Measurements from ENCODE around the gene KCNQ2. TPM values are rescaled to one million over a fixed set of nuclear protein-coding genes. Genes with fewer than 3 reads are reported as not detected.

KCNQ2 gene
- total RNA-seq, 2 donors from 2014 or later: 1.8 to 3.0 TPM

DNA sequence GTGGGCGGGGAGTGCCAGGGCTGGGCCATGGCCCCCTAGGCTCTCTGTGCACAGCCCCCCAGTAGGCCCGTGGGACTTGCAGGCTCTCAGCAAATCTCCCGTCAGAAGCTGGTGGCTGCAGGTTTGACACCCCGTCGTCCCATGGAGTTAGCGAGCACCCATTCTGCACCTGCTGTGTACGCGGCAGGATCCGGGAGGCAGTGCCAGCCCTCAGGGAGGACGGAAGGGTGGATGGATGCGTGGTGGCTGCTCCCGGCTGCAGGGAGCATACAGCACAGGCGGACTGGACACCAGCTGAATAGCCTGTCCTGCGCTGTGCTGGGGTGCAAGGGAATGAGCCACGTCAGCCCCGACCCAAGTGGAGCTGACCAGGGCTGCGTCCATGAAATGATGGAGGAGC is 78.9 kb downstream of the KCNQ2 start:
- TF ChIP-seq, protein P1, sequence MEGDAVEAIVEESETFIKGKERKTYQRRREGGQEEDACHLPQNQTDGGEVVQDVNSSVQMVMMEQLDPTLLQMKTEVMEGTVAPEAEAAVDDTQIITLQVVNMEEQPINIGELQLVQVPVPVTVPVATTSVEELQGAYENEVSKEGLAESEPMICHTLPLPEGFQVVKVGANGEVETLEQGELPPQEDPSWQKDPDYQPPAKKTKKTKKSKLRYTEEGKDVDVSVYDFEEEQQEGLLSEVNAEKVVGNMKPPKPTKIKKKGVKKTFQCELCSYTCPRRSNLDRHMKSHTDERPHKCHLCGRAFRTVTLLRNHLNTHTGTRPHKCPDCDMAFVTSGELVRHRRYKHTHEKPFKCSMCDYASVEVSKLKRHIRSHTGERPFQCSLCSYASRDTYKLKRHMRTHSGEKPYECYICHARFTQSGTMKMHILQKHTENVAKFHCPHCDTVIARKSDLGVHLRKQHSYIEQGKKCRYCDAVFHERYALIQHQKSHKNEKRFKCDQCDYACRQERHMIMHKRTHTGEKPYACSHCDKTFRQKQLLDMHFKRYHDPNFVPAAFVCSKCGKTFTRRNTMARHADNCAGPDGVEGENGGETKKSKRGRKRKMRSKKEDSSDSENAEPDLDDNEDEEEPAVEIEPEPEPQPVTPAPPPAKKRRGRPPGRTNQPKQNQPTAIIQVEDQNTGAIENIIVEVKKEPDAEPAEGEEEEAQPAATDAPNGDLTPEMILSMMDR (IDR thresholded peaks at IDR 0.05): no peak
- no peak for TF ChIP-seq POLR2A (IDR thresholded peaks at IDR 0.05)
- Histone ChIP-seq H3K4me3 (no peak overlapping the region), H3K27me3 (no peaks in the 10 kb centered on the region), H3K36me3 (replicated peaks in 1 of 2; ENCODE audit: insufficient read depth in 1 of 2, low read depth in 2 of 2) (no peaks in the 10 kb centered on the region), H3K9me3 (no peaks in the 10 kb centered on the region), H3K4me1 (no peaks in the 10 kb centered on the region), H3K27ac (no peak overlapping the region)
- 58 to 71% methylated on average over 8 to 11 of the region's 17 CpGs for WGBS, 2 donors
- ATAC-seq (no peak), DNase-seq (no peak)
- intact Hi-C loops (cut with DNase I): no loop called here

DNA sequence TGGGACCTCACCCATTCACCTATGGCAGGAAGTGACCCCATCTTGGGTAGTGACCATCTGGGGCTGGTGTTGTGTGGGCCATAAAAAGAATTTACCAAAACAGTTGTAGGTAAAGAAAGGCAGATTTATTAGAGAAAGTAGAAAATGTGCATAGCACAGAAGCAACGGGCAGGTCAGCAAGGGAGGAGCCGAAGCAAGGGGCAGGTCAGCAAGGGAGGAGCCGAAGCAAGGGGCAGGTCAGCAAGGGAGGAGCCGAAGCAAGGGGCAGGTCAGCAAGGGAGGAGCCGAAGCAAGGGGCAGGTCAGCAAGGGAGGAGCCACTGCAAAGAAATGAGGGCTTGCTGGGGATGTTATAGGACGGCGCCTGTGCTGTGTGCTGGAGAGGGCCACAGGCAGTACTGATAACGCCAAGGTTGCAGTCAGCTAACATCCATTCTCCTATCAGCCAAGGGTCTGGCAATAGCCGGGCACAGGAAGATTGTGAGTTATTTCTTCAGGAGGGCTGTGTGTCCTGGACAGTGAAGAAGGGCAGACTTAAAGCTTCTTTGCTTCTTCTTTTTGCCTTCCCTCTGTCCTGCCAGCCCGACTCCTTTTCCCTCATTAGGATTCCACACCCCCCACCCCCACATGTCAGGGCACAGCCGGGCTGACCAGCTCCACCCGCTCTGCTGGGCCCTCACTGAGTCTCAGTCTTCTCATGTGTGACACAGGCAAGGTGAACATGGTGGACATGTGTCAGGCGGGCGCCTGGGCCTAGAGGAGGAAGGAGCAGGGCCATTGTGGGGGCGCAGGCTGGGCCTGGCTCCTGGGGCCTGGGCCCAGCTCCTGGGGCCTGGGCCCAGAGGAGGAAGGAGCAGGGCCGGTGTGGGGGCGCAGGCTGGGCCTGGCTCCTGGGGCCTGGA is 79.7 kb downstream of the KCNQ2 start:
- DNase-seq (no peak), ATAC-seq (no peak)
- WGBS, 2 donors: 84 to 86% methylated on average over 14 to 17 of the region's 17 CpGs
- Histone ChIP-seq H3K4me3 (no peak overlapping the region), H3K36me3 (replicated peaks in 1 of 2; ENCODE audit: insufficient read depth in 1 of 2, low read depth in 2 of 2) (no peaks in the 10 kb centered on the region), H3K4me1 (no peaks in the 10 kb centered on the region), H3K9me3 (no peaks in the 10 kb centered on the region), H3K27me3 (no peaks in the 10 kb centered on the region), H3K27ac (no peak overlapping the region)
- intact Hi-C loops (cut with DNase I): no loop called here
- no peak for TF ChIP-seq POLR2A (IDR thresholded peaks at IDR 0.05)
- TF ChIP-seq, protein P1 (IDR thresholded peaks at IDR 0.05): no peak

DNA sequence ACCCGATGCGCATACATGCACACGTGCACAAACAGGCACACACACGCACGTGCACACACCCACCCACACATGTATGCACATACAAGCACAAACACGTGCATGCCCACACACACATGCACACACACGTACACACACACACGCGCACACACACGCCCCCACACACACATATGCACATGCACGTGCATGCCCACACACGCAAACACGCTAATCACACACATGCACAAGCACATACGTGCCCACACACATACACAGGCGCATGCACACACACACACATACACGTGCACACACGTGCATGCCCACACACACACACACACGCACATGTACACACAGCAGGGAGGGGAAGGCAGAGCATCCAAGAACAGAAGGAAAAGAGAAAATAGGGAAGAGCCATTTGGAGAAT is 84.5 kb downstream of the KCNQ2 start:
- H3K4me3 ChIP-seq: no peak overlapping the region
- WGBS, 2 donors: 62 to 75% methylated on average over 18 of the region's 18 CpGs
- H3K9me3 ChIP-seq: peaks cover 0 to 11% (median 0%) of the 10 kb centered on the region in 3 donors
- DNase-seq: no peak
- no peak for TF ChIP-seq POLR2A (IDR thresholded peaks at IDR 0.05)
- TF ChIP-seq, protein P1 (IDR thresholded peaks at IDR 0.05): no peak
- intact Hi-C loops (cut with DNase I): no loop called here
- H3K27ac ChIP-seq: no peak overlapping the region
- no peaks in the 10 kb centered on the region for H3K27me3 ChIP-seq
- no peaks in the 10 kb centered on the region for H3K36me3 ChIP-seq (replicated peaks in 1 of 2; ENCODE audit: insufficient read depth in 1 of 2, low read depth in 2 of 2)
- H3K4me1 ChIP-seq: no peaks in the 10 kb centered on the region
- no peak for ATAC-seq

DNA sequence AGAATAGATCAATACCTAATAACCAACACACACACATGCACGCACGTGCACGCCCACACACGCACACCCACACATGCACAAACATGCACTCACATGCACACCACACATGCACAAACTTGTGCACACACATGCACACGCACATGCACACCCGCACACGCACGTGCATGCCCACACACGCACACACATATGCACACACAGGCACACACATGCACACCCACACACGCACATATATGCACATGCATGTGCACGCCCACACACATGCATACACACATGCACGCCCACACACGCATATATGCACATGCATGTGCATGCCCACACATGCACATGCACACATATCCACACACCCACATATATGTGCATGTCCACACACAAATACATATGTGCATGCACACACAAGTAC is 85.1 kb downstream of the KCNQ2 start:
- TF ChIP-seq POLR2A (IDR thresholded peaks at IDR 0.05): no peak
- TF ChIP-seq, protein P1 (IDR thresholded peaks at IDR 0.05): no peak
- intact Hi-C loops (cut with DNase I): no loop called here
- ATAC-seq: no peak
- DNase-seq: no peak
- H3K27me3 ChIP-seq: peaks cover 0 to 4% of the 10 kb centered on the region in 2 donors
- H3K9me3 ChIP-seq: peaks cover 0 to 11% (median 0%) of the 10 kb centered on the region in 3 donors
- H3K4me1 ChIP-seq: no peaks in the 10 kb centered on the region
- 82 to 85% methylated on average over 13 of the region's 13 CpGs for WGBS, 2 donors
- no peak overlapping the region for H3K4me3 ChIP-seq
- no peaks in the 10 kb centered on the region for H3K36me3 ChIP-seq (replicated peaks in 1 of 2; ENCODE audit: insufficient read depth in 1 of 2, low read depth in 2 of 2)
- H3K27ac ChIP-seq: no peak overlapping the region
